Measurements from ENCODE around the gene PTPRN2.

DNA sequence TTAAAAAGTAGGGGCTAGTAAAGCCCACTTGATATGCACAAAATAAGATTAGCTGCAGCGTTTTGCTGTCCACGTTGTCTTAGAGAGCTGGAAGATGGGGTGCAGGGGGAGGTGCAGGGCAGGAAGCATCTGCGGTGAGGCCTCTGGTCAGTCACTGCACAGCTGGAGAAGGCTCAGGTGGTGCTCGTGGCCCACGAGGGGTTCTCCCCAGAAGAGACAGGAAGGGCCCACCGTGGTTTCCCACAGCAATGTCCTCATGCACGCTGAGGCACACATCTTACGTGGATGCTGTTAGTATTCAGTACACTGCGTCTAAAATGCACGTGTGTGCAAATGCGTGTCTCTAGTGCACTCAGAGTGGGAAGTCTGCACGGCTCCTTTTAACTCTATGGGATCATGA, 582.1 kb downstream of the PTPRN2 start:
- TF ChIP-seq, protein P1, sequence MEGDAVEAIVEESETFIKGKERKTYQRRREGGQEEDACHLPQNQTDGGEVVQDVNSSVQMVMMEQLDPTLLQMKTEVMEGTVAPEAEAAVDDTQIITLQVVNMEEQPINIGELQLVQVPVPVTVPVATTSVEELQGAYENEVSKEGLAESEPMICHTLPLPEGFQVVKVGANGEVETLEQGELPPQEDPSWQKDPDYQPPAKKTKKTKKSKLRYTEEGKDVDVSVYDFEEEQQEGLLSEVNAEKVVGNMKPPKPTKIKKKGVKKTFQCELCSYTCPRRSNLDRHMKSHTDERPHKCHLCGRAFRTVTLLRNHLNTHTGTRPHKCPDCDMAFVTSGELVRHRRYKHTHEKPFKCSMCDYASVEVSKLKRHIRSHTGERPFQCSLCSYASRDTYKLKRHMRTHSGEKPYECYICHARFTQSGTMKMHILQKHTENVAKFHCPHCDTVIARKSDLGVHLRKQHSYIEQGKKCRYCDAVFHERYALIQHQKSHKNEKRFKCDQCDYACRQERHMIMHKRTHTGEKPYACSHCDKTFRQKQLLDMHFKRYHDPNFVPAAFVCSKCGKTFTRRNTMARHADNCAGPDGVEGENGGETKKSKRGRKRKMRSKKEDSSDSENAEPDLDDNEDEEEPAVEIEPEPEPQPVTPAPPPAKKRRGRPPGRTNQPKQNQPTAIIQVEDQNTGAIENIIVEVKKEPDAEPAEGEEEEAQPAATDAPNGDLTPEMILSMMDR (IDR thresholded peaks at IDR 0.05 in 2 of 3, conservative IDR thresholded peaks at IDR 0.05 in 1 of 3; ENCODE audit: insufficient read depth in 2 of 3, low read depth in 1 of 3, low read length in 3 of 3) = no peak
- no peak for TF ChIP-seq ZNF174 (CRISPR knock-in tag; IDR thresholded peaks at IDR 0.05)
- no peak for TF ChIP-seq TBP (optimal IDR thresholded peaks at IDR 0.05; ENCODE audit: low read depth, low read length)
- no peak for TF ChIP-seq TOE1 (IDR thresholded peaks at IDR 0.05; ENCODE audit: borderline replicate concordance)
- TF ChIP-seq TOE1 (CRISPR knock-in tag; IDR thresholded peaks at IDR 0.05; ENCODE audit: borderline replicate concordance, low read depth) = no peak
- no peak for TF ChIP-seq ATF1 (CRISPR knock-in tag; IDR thresholded peaks at IDR 0.05)
- TF ChIP-seq ATF1 (tag; IDR thresholded peaks at IDR 0.05) = no peak
- no peak for TF ChIP-seq RBBP5 (IDR thresholded peaks at IDR 0.05; ENCODE audit: borderline replicate concordance, insufficient read depth, low read length, poor library complexity, severe bottlenecking)
- TF ChIP-seq CEBPB (tag; IDR thresholded peaks at IDR 0.05) = no peak
- no peak for TF ChIP-seq TRIM28 (IDR thresholded peaks at IDR 0.05)
- no peak for TF ChIP-seq ZNF766 (CRISPR knock-in tag; conservative IDR thresholded peaks at IDR 0.05)
- TF ChIP-seq RFX5 (IDR thresholded peaks at IDR 0.05; ENCODE audit: low read depth, low read length) = no peak
